ENCODE data around the gene NEK6.

Gene NEK6

DNA sequence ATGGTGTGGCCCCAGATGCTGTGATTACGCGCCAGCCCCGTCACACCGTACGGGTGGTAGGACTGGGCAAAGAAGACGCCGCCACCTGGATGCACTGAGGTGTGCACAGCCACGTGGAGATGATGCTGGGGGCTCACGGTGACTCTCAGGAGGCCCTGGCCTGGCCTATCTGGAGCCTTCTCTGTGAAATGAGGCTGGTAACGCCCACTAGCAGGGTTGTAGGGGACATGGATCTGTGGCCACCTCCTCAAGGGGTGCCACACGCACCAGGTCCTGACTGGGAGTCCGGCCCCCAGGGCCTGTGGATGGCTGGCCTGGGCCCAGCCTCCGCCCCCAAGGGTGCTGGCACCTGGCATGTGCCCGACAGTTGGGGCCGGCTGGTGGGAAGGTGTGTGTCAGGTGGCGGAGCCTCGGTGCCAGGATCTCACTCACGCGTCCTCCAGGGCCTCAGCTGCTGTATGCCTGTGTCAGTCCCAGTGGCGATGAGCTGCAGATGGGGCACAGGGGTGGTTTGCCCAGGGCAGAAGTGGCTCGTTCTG, 32.4 kb downstream of the NEK6 start:
- Mint-ChIP-seq H3K4me3 (no peak overlapping the region), H3K27me3 (ENCODE audit: low read depth) (peaks cover 3% of the 10 kb centered on the region), H3K36me3 (ENCODE audit: low read depth) (no peaks in the 10 kb centered on the region), H3K4me1 (peaks cover 47% of the 10 kb centered on the region), H3K9me3 (no peaks in the 10 kb centered on the region), H3K27ac (no peak overlapping the region)
- TF ChIP-seq CTCF (IDR thresholded peaks at IDR 0.05; ENCODE audit: unreplicated experiment in 3 of 3), result no peak

DNA sequence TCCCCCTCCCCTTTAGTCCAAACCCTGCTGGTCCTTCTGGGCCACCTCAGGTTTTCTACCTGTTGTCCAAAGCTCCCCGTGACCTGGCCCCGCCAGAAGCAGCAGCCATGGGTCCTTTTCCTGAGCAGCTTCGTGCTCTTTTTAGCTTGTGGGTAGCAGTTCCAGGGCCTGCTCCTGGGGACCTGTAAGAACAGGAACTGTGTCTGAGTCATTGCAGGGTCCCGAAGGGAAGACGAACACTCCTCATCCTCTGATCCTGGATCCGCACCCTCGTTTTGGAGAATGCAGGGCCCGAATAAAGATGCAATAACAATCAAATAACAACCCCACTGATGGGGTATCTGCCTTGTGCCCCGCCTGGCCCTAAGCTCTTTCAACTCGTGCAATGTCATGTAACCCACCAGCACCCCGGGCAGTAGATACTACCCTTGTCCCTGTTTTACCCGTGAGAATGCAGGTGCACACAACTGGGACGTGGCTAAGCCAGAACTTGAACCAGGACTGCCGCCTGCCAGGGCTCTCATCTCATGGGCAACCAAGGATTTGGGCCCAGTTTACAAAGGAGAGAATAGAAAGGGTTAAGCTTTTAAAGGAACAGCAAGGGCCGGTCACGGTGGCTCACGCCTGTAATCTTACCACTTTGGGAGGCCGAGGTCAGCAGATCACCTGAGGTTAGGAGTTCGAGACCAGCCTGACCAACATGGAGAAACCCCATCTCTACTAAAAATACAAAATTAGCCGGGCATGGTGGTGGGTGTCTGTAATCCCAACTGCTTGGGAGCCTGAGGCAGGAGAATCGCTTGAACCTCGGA, 33.2 kb downstream of the NEK6 start:
- no peaks in the 10 kb centered on the region for H3K9me3 Mint-ChIP-seq
- H3K27ac Mint-ChIP-seq, result peak overlapping the region in 2 of 3 experiments; percentile 42 to 65
- no peak for TF ChIP-seq CTCF (IDR thresholded peaks at IDR 0.05; ENCODE audit: unreplicated experiment in 3 of 3)
- H3K27me3 Mint-ChIP-seq (ENCODE audit: low read depth), result peaks cover 3% of the 10 kb centered on the region
- H3K36me3 Mint-ChIP-seq (ENCODE audit: low read depth), result no peaks in the 10 kb centered on the region
- H3K4me1 Mint-ChIP-seq, result peaks cover 48% of the 10 kb centered on the region
- H3K4me3 Mint-ChIP-seq, result no peak overlapping the region

GRCh38 chr9:124291801-124292396, 34.1 kb downstream of the NEK6 start:
- peaks cover 3% of the 10 kb centered on the region for H3K27me3 Mint-ChIP-seq (ENCODE audit: low read depth)
- no peaks in the 10 kb centered on the region for H3K9me3 Mint-ChIP-seq
- H3K36me3 Mint-ChIP-seq (ENCODE audit: low read depth), result no peaks in the 10 kb centered on the region
- no peak overlapping the region for H3K4me3 Mint-ChIP-seq
- no peak for TF ChIP-seq CTCF (IDR thresholded peaks at IDR 0.05; ENCODE audit: unreplicated experiment in 3 of 3)
- H3K4me1 Mint-ChIP-seq, result peaks cover 48% of the 10 kb centered on the region
- peak overlapping the region in 1 of 3 experiments; percentile 42 for H3K27ac Mint-ChIP-seq

DNA sequence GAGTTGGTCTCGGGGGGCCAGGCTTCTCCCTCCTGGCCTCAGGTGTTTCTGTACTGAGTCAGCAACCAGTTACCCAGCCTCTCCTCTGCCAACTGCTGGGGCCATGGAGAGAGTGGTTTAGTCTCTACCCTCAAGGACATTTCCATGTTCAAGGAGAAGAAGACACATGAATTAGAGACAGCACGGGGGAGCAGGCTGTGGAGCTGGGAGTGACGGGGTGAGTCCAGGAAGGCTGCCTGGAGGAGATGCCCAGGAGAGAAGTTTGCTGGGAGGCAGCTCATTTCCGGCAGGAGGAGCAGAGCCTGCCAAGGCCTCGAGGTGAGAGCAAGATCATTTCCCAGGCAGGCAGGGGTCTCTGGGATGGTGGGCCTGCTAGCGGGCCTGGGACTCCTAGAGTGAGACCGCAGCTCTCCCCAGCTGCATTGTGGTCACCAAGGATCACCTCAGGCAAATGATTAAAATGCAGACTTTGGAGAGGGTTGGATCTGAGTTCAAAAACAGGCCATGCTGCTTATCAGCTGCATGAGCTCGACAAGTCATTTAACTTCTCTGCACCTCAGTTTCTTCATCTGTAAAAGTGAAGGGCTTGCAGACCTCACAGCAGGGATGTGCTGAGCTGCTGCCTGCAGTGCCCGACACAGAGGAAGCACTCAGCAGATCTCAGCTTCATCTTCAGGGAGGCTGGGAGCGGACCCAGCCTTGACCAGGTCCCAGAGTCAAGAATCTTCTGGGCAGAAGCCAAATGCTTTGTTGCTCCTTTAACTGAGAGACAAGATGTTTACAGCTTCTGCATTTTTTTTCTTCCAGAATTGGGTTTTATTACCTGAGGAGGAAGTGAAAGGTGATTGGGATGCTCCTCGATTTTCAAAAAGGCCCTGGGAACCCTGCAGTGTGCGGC, 35.2 kb downstream of the NEK6 start:
- no peaks in the 10 kb centered on the region for H3K9me3 Mint-ChIP-seq
- H3K4me1 Mint-ChIP-seq, result peaks cover 54% of the 10 kb centered on the region
- H3K36me3 Mint-ChIP-seq (ENCODE audit: low read depth), result no peaks in the 10 kb centered on the region
- H3K4me3 Mint-ChIP-seq, result no peak overlapping the region
- H3K27ac Mint-ChIP-seq, result peak overlapping the region in 2 of 3 experiments; percentile 5 to 27
- peaks cover 3% of the 10 kb centered on the region for H3K27me3 Mint-ChIP-seq (ENCODE audit: low read depth)
- no peak for TF ChIP-seq CTCF (IDR thresholded peaks at IDR 0.05; ENCODE audit: unreplicated experiment in 3 of 3)

- Mint-ChIP-seq H3K4me1 (peaks cover 54% of the 10 kb centered on the region), H3K27me3 (ENCODE audit: low read depth) (peaks cover 3% of the 10 kb centered on the region), H3K9me3 (no peaks in the 10 kb centered on the region), H3K27ac (peak overlapping the region in 2 of 3 experiments; percentile 24 to 36), H3K36me3 (ENCODE audit: low read depth) (no peaks in the 10 kb centered on the region), H3K4me3 (no peak overlapping the region)
- TF ChIP-seq CTCF (IDR thresholded peaks at IDR 0.05; ENCODE audit: unreplicated experiment in 3 of 3), result no peak
Measured at GRCh38 chr9:124293718-124294506, 36.2 kb downstream of the NEK6 start.
